CD4-positive, alpha-beta T cell treated with Interleukin-15 for 4 hours (primary cell): ENCODE measurements around the gene GAB3.
A peak's percentile ranks its signal among the peaks of the same experiment; 100 is the strongest.

Experiments
- DNase-seq: peaks from one replicate; pipeline ENCODE4 v3.0.0-alpha.2; 2020; ENCODE audit warnings: low spot score

Gene GAB3

GRCh38 chrX:154751203-154751668, 359 bp upstream of the GAB3 start:
- DNase-seq = no peak

GRCh38 chrX:154749856-154750255, 1.0 kb downstream of the GAB3 start:
- no peak for DNase-seq

- peak; percentile 80 for DNase-seq
Observed at GRCh38 chrX:154748712-154749339, 2.1 kb downstream of the GAB3 start.

GRCh38 chrX:154742613-154743012, 8.3 kb downstream of the GAB3 start:
- no peak for DNase-seq

- no peak for DNase-seq
Observed at GRCh38 chrX:154739952-154740465, 10.9 kb downstream of the GAB3 start.

GRCh38 chrX:154738011-154738738, 12.7 kb downstream of the GAB3 start:
- peak; percentile 58 for DNase-seq

- no peak for DNase-seq
Observed at GRCh38 chrX:154737136-154737535, 13.7 kb downstream of the GAB3 start.

- DNase-seq = no peak
Observed at GRCh38 chrX:154735695-154736393, 15.0 kb downstream of the GAB3 start.

GRCh38 chrX:154734061-154734781, 16.7 kb downstream of the GAB3 start:
- DNase-seq = peak; percentile 66

- no peak for DNase-seq
Observed at GRCh38 chrX:154733066-154733425, 17.8 kb downstream of the GAB3 start.

GRCh38 chrX:154732421-154733065, 18.3 kb downstream of the GAB3 start:
- DNase-seq = no peak

GRCh38 chrX:154731881-154732280, 19.0 kb downstream of the GAB3 start:
- DNase-seq = peak; percentile 40

- peak; percentile 49 for DNase-seq
Observed at GRCh38 chrX:154731184-154731583, 19.7 kb downstream of the GAB3 start.

GRCh38 chrX:154730253-154730891, 20.5 kb downstream of the GAB3 start:
- DNase-seq = no peak

GRCh38 chrX:154729439-154729838, 21.4 kb downstream of the GAB3 start:
- DNase-seq = no peak

- DNase-seq = no peak
Observed at GRCh38 chrX:154728431-154729190, 22.3 kb downstream of the GAB3 start.

- no peak for DNase-seq
Observed at GRCh38 chrX:154727871-154728270, 23.0 kb downstream of the GAB3 start.

- no peak for DNase-seq
Observed at GRCh38 chrX:154727418-154727817, 23.5 kb downstream of the GAB3 start.

- DNase-seq = no peak
Observed at GRCh38 chrX:154724993-154725756, 25.7 kb downstream of the GAB3 start.

- no peak for DNase-seq
Observed at GRCh38 chrX:154721155-154721554, 29.7 kb downstream of the GAB3 start.
